KMS-11 (cell line): ENCODE results near the gene IFNA1.

Experiments
- H2AFZ ChIP-seq: fragments of 200-600 bp; sonication (generic); 2 replicates; pipeline ENCODE4 v1.6.1; 2016; ENCODE audit warnings: antibody characterized with exemption, mixed run types, low read depth
- H3K27ac ChIP-seq: fragments of 200-600 bp; sonication (generic); 2 replicates; pipeline ENCODE4 v1.6.1; 2016; ENCODE audit warnings: mild to moderate bottlenecking, mixed run types
- H3K27me3 ChIP-seq: fragments of 200-600 bp; sonication (generic); 2 replicates; pipeline ENCODE4 v1.6.1; 2017; ENCODE audit warnings: mild to moderate bottlenecking, low read depth, mixed run types, moderate library complexity; ENCODE audit not compliant: insufficient read depth
- H3K36me3 ChIP-seq: fragments of 200-600 bp; sonication (generic); 2 replicates; pipeline ENCODE4 v1.6.1; 2017; ENCODE audit warnings: mild to moderate bottlenecking, mixed run types; ENCODE audit not compliant: insufficient read depth
- H3K4me1 ChIP-seq: fragments of 200-600 bp; sonication (generic); 2 replicates; pipeline ENCODE4 v1.6.1; 2016; ENCODE audit warnings: mild to moderate bottlenecking, low read depth, mixed run types; ENCODE audit not compliant: poor library complexity, severe bottlenecking
- H3K4me2 ChIP-seq: fragments of 200-600 bp; sonication (generic); 2 replicates; pipeline ENCODE4 v1.7.0; 2016; ENCODE audit warnings: mild to moderate bottlenecking, mixed run types
- H3K4me3 ChIP-seq: fragments of 200-600 bp; sonication (generic); IDR thresholded peaks from 2 replicates; pipeline ENCODE4 v1.6.1; 2017; ENCODE audit warnings: low read depth, low read length, mixed read lengths; ENCODE audit not compliant: insufficient read depth
- H3K79me2 ChIP-seq: fragments of 200-600 bp; sonication (generic); 2 replicates; pipeline ENCODE4 v1.6.1; 2016; ENCODE audit warnings: low read depth, mixed run types; ENCODE audit not compliant: insufficient read depth
- H3K9ac ChIP-seq: fragments of 200-600 bp; sonication (generic); 2 replicates; pipeline ENCODE4 v1.6.1; 2016; ENCODE audit warnings: mild to moderate bottlenecking, mixed run types
- H4K20me1 ChIP-seq: fragments of 200-600 bp; sonication (generic); 2 replicates; pipeline ENCODE4 v1.6.1; 2016; ENCODE audit warnings: mild to moderate bottlenecking, mixed run types; ENCODE audit not compliant: insufficient read depth
- TF ChIP-seq, protein P1 (sequence below): fragments of 200-600 bp; sonication (generic); conservative IDR thresholded peaks from 2 replicates; pipeline ENCODE4 v1.6.1; 2017; ENCODE audit warnings: low read depth, mild to moderate bottlenecking, antibody characterized with exemption, low read length, moderate library complexity, mixed read lengths

The IFNA1 gene

DNA sequence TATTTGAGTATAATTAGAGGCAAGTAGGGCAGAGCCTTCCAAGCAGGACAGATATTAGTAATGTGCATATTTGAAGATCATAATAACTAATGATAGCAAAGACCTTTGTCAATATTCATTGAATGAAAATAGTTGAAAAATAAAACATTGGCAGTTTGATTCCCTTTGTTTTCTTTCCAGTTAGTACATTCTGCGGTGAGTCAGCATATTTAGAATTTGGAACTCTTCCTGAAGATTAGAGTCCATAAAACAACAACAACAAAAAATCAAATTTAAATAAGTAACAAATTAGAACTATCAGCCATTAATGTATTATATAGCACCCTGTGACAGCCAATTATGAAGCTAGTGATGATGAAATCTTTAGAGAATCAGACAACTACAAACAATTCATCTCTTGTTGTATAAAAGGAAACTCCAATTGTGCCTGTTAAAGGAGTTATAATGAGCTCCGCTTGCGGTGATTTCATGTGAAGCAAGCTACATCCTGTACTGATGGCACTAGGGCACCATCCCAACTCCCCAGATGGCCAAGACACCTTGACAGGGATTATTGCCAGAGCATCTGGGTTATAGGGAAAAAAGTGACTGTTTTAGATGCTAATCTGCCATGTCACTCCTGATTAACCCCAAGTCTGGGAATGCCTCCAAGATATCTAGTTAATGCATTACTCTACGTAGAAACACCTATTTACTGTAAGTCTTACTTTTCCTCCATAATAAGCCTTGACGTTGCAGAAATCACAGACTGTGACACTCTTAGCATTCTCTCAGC lies 24.6 kb upstream of the IFNA1 start:
- no peaks in the 10 kb centered on the region for H3K4me1 ChIP-seq
- H4K20me1 ChIP-seq: no peaks in the 10 kb centered on the region
- H3K4me2 ChIP-seq: no peak overlapping the region
- no peak overlapping the region for H3K9ac ChIP-seq
- H2AFZ ChIP-seq: no peak overlapping the region
- no peak overlapping the region for H3K4me3 ChIP-seq
- H3K27me3 ChIP-seq: no peaks in the 10 kb centered on the region
- H3K27ac ChIP-seq: no peak overlapping the region
- H3K36me3 ChIP-seq: no peaks in the 10 kb centered on the region
- H3K79me2 ChIP-seq: no peaks in the 10 kb centered on the region
- TF ChIP-seq, protein P1, sequence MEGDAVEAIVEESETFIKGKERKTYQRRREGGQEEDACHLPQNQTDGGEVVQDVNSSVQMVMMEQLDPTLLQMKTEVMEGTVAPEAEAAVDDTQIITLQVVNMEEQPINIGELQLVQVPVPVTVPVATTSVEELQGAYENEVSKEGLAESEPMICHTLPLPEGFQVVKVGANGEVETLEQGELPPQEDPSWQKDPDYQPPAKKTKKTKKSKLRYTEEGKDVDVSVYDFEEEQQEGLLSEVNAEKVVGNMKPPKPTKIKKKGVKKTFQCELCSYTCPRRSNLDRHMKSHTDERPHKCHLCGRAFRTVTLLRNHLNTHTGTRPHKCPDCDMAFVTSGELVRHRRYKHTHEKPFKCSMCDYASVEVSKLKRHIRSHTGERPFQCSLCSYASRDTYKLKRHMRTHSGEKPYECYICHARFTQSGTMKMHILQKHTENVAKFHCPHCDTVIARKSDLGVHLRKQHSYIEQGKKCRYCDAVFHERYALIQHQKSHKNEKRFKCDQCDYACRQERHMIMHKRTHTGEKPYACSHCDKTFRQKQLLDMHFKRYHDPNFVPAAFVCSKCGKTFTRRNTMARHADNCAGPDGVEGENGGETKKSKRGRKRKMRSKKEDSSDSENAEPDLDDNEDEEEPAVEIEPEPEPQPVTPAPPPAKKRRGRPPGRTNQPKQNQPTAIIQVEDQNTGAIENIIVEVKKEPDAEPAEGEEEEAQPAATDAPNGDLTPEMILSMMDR: no peak

GRCh38 chr9:21428235-21428634 lies 12.0 kb upstream of the IFNA1 start:
- no peaks in the 10 kb centered on the region for H3K79me2 ChIP-seq
- no peak overlapping the region for H3K27ac ChIP-seq
- no peaks in the 10 kb centered on the region for H3K27me3 ChIP-seq
- no peak overlapping the region for H3K4me2 ChIP-seq
- no peak overlapping the region for H3K9ac ChIP-seq
- no peaks in the 10 kb centered on the region for H4K20me1 ChIP-seq
- H2AFZ ChIP-seq: no peak overlapping the region
- no peaks in the 10 kb centered on the region for H3K4me1 ChIP-seq
- TF ChIP-seq, protein P1: no peak
- H3K36me3 ChIP-seq: no peaks in the 10 kb centered on the region
- no peak overlapping the region for H3K4me3 ChIP-seq

DNA sequence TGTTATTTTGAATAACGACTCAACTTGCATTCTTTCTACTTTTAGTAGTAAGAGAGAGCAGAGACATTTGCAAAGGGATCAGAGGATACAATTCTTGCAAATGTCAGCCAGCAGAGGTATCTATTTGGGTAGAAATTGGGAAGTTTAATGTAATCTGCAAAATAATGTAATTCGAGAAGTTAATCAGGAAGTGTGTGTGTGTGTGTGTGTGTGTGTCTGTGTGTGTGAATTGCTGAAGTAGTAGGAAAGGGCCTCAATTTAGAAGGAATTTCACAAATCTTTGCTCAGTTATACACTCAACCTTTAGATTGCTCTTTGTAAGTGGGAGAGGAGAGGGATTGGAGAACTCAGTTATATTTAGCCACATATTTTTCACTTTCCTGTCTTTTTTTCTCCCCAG lies 11.0 kb upstream of the IFNA1 start:
- Histone ChIP-seq H3K4me3 (no peak overlapping the region), H3K79me2 (no peaks in the 10 kb centered on the region), H4K20me1 (no peaks in the 10 kb centered on the region), H3K27ac (no peak overlapping the region), H3K4me2 (no peak overlapping the region), H3K27me3 (no peaks in the 10 kb centered on the region), H3K4me1 (no peaks in the 10 kb centered on the region), H3K9ac (no peak overlapping the region), H3K36me3 (no peaks in the 10 kb centered on the region), H2AFZ (no peak overlapping the region)
- TF ChIP-seq, protein P1: no peak

GRCh38 chr9:21432672-21433425 lies 7.4 kb upstream of the IFNA1 start:
- H3K4me1 ChIP-seq: no peaks in the 10 kb centered on the region
- H3K36me3 ChIP-seq: no peaks in the 10 kb centered on the region
- no peak overlapping the region for H3K27ac ChIP-seq
- TF ChIP-seq, protein P1: no peak
- no peaks in the 10 kb centered on the region for H3K79me2 ChIP-seq
- no peaks in the 10 kb centered on the region for H3K27me3 ChIP-seq
- H3K4me3 ChIP-seq: no peak overlapping the region
- H3K9ac ChIP-seq: no peak overlapping the region
- H2AFZ ChIP-seq: no peak overlapping the region
- no peaks in the 10 kb centered on the region for H4K20me1 ChIP-seq
- H3K4me2 ChIP-seq: no peak overlapping the region
